GM19455 (cell line): ENCODE results near the gene LRRC49.
"Not testable (repeated sequence)": the region's sequence is repeated elsewhere in the genome, so short reads cannot be mapped to it uniquely, and the experiment has no call there.

Source experiments
- ATAC-seq: cut with Tn5 transposase; IDR thresholded peaks from one replicate; pipeline ENCODE4 v1.9.1; 2021; ENCODE audit not compliant: unreplicated experiment

LRRC49 gene

DNA sequence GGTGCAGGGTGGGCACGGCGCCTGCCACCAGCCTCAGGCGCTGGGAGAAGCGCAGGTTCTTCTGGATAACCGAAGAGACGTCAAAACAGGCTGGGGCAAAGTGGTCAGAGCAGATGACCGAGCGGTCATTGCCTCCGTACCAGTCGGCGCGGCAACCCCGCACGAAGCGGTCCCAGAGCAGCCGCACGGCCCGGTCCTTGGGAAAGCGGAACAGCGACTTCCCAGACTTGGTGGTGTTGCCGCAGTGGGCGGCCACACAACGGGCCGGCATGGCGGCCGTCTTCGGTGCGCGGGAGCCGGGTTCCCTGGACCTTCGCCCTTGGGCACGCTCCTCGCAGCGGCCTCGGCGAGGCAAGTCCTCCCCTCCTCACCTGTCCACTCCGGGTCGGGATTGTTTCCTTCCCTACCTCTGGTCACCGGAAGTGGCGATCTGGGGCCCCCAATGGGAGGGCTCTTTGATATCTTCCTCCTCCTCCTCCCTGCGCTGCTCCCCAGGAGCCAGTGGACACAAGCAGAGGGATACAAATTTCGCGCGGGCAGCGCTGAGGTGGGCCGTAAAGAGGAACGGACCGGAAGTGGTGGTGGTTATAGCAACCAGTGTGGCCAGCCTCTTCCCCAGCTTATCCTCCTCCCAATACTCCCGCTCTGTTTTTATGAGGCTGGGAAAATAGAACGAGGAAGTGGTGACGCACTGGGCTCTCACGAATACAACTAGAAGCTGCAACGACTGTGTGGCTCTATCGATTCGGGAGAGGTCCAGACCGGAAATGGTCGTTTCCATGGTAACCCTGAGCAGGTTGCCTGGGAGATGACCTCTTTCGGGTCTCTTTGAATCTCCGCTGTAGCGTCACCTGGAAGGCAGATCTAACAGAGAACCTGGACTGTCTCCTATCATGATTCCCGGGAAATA, at the start of gene LRRC49, which contains the start of gene THAP10:
Gene LRRC49, plus strand, starts transcription at position 825 of the 910 bp plus-strand sequence. Its CDS starts 69 bp downstream, at position 894.
Gene THAP10, minus strand, starts transcription at position 432 of the 910 bp plus-strand sequence. Its CDS starts 161 bp downstream, at position 271.
- ATAC-seq: peak; percentile 79

GRCh38 chr15:70845602-70846360, 46.8 kb upstream of the LRRC49 start:
- ATAC-seq: no peak

GRCh38 chr15:70851889-70852288, 40.7 kb upstream of the LRRC49 start:
- ATAC-seq: no peak

DNA sequence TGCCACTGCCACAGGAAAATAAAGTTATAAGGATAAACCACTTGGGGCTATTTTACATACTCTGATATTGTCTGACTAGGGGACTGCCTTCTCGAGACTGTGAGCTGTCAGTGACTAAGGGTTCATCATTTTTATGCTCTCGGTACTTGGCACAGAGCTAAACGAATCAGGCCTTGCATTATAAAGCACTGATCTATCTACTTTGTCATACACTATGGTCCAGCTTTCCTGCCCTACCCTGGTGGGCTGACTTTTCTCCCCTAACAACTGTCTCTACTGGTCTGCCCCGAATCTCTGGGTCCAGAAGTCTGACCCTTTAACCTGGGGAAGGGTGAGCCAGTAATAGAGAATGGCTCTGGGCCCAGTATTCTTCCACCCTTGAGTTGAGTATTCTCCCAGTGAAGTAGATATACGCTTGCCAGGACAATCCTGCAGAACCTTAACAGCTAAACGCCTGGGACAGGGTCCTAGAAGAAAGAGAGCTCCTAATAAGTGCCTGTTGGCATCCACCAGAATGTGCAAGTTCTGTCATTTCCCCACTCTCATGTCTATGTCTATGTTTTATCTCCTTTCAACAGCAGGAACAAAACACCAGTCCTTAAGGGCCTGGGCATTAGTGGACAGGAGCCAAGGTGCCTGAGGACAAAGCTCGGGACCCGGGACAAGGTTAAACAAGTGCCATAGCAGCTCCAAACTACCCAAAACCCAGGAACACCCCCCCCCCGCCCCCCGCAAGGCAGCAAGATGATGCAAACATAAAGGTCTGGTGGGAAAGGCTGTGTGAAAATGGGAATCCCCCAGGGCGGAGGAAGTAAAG, 39.9 kb upstream of the LRRC49 start:
- ATAC-seq: no peak

- no peak for ATAC-seq
These were observed 39.2 kb upstream of the LRRC49 start for GRCh38 chr15:70853318-70853972.

GRCh38 chr15:70853973-70854665, 38.5 kb upstream of the LRRC49 start, which contains the start of gene LARP6:
LARP6 (minus strand) TSS chr15:70854157; CDS start chr15:70854088, 69 bp downstream.
- ATAC-seq: no peak

- no peak for ATAC-seq
These were observed 38.0 kb upstream of the LRRC49 start for GRCh38 chr15:70854666-70854976.

GRCh38 chr15:70855764-70856163, 36.9 kb upstream of the LRRC49 start:
- no peak for ATAC-seq

DNA sequence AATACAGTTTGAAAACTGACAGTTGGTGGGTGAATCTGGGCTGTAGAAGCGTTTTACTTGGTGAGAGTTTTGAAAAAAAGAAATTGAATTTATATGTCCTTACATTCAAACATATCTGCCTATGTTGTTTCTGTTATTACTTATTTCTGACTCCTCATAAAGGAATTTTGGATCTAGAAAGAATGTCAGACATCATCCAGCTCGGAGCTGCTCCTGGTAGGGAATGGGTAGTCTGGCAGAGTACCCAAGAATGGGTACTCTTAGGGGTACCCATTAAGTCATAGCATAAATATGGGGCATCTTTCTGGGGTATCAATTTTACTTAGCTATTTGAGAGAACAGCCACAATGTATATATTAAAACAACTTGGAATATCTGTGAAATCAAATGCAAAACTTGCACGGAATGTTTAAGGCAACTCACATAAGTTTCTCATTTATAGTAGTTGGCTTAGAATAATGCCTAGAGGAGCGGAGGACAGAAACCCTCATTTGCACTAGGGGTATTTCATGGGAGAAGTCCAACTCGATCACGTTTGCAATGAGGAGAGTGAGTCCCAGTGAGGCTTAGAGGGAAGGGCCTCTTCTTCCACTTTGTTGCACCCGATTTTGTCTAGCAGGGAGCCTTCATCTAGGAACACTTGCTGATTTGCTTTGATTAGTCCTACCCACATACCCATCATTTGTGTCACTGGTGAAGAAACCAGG, 36.3 kb upstream of the LRRC49 start:
- ATAC-seq: no peak

- no peak for ATAC-seq
These were observed 35.6 kb upstream of the LRRC49 start for GRCh38 chr15:70856884-70857561.

GRCh38 chr15:70857562-70858285, 34.9 kb upstream of the LRRC49 start:
- ATAC-seq: no peak

DNA sequence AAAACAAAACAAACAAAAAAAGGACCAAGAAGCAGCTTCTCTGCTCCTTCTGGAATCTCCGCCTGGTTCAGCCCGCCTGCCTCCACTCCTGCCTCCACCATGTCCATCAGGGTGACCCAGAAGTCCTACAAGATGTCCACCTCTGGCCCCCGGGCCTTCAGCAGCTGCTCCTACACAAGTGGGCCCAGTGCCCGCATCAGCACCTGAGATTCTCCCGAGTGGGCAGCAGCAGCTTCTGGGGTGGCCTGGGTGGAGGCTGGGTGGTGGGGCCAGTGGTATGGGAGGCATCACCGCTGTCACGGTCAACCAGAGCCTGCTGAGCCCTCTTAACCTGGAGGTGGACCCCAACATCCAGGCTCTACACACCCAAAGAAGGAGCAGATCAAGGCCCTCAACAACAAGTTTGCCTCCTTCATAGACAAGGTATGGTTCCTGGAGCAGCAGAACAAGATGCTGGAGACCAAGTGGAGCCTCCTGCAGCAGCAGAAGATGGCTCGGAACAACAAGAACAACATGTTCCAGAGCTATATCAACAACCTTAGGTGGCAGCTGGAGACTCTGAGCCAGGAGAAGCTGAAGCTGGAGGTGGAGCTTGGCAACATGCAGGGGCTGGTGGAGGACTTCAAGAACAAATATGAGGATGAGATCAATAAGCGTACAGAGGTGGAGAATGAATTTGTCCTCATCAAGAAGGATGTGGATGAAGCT, 33.9 kb upstream of the LRRC49 start:
- ATAC-seq: not testable (repeated sequence)

DNA sequence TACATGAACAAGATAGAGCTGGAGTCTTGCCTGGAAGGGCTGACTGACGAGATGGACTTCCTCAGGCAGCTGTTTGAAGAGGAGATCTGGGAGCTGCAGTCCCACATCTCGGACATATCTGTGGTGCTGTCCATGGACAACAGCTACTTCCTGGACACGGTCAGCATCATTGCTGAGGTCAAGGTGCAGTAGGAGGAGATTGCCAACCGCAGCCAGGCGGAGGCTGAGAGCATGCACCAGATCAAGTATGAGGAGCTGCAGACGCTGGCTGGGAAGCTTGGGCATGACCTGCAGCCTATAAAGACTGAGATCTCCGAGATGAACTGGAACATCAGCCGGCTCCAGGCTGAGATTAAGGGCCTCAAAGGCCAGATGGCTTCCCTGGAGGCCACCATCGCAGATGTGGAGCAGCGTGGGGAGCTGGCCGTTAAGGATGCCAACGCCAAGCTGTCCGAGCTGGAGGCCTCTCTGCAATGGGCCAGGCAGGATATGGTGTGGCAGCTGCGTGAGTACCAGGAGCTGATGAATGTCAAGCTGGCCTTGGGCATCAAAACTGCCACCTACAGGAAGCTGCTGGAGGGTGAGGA, 33.2 kb upstream of the LRRC49 start:
- ATAC-seq: no peak

GRCh38 chr15:70859998-70860397, 32.6 kb upstream of the LRRC49 start:
- ATAC-seq: no peak

DNA sequence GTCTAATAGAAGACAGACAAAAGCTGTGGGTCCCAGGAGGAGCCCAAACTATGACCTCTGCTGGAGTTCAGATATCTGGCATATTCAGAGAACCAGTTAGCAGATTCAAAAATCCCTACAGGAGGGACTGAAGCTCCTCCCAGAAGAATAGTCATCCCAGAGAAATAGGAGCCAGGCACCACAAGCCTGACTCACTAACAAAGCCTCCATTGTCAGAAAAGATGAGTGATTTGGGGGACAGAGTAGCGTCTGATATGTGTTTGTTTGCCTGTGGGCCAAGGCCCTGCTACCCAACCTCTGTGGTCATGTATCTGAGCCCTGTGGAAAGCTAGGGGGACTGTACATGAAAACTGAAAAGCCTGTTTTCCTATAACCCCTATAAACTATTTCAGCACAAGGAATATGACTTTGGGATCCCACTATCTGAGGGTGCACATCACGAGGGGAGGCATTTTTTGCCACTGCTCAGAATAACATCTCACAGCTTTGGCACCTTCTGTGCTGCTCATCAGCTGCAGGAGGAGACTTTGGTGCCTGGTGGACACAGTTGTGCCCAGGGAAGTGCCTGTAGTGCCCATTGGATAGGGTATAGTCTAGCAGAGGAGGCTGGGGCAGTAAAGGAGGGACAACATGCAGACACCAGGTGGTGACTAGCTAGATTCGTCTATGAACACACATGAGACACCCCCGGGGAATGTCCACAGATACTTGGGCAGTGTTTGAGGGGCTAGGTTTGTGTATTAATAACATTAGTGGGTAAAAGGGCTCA, 29.0 kb upstream of the LRRC49 start:
- ATAC-seq: no peak

DNA sequence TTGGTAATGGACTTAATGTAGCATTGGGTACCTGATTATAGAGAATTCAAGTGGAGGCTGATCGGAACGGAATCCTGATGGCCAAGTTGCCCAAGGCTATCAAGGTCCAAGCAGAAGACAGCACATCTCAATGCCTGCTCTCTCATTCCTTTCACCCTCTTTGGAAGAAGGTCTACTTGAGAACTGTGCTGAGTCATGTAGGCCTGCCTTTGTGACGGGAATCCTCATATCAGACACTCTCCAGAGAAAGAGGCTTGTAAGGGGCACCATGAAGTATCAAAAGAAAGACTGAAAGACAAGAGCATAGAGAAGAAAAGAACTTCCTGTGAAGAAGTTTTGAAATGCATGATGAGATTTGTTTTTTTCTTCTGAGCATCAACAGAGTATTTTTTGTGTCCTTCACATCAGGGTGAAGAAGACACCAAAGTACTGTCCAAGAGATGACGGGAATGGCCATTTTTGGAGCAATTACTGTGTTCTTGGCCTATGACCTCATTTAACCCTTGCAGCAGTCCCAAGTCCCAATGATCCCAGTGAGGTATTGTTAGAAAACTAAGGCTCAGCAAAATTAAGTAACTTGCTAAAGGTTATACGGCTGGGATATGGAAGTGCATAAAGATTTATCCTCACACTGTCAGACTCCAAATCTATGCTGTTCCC, 25.5 kb upstream of the LRRC49 start:
- ATAC-seq: no peak
